Stimulated activated CD8-positive, alpha-beta memory T cell treated with anti-CD3 and anti-CD28 coated beads, Interleukin-2, amount 100 ng/mL, for 1 hour (primary cell): ENCODE measurements around the gene HDAC4.
"Not testable (repeated sequence)": the region's sequence is repeated elsewhere in the genome, so short reads cannot be mapped to it uniquely, and the experiment has no call there.

ENCODE experiments used
- DNase-seq, 2 donors: peaks; one replicate each; pipeline ENCODE4 v3.0.0-alpha.2; 2020; ENCODE audit warnings: low read depth in 2 of 2

HDAC4 gene

DNA sequence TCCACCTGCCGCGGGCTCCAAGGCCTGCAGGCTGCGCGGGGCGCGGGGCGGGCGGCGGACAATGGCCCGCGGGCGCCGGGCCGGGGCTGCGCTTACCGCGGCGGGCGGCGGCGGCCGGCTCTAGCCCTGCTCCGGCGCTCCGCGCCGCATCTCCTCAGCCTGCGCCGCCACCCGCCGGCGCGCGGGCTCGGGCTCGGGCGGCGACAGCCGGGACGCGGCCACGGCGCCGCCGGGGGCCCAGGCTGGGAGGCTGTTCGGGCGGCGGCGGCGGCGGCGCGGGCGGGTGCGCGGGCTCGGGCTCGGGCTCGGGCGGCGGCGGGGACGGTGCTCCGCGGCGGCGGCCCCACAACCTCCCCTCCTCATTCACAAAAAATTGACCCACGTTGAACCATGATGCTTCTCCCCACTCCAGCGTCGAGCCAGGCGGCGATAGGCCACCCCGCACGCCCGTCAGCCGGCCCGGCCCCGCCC, at the start of gene HDAC4:
HDAC4 (minus strand) TSS at position 425 of the 471 bp plus-strand sequence. CDS start 48,321 bp downstream, outside the sequence.
- DNase-seq = no peak

DNA sequence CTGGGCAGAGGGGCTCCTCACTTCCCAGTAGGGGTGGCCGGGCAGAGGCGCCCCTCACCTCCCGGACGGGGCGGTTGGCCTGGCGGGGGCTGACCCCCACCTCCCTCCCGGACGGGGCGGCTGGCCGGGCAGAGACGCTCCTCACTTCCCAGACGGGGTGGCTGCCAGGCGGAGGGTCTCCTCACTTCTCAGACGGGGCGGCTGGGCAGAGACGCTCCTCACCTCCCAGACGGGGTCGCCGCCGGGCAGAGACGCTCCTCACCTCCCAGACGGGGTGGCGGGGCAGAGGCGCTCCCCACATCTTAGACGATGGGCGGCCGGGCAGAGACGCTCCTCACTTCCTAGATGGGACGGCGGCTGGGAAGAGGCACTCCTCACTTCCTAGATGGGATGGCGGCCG, 48.6 kb upstream of the HDAC4 start:
- not testable (repeated sequence) for DNase-seq

DNA sequence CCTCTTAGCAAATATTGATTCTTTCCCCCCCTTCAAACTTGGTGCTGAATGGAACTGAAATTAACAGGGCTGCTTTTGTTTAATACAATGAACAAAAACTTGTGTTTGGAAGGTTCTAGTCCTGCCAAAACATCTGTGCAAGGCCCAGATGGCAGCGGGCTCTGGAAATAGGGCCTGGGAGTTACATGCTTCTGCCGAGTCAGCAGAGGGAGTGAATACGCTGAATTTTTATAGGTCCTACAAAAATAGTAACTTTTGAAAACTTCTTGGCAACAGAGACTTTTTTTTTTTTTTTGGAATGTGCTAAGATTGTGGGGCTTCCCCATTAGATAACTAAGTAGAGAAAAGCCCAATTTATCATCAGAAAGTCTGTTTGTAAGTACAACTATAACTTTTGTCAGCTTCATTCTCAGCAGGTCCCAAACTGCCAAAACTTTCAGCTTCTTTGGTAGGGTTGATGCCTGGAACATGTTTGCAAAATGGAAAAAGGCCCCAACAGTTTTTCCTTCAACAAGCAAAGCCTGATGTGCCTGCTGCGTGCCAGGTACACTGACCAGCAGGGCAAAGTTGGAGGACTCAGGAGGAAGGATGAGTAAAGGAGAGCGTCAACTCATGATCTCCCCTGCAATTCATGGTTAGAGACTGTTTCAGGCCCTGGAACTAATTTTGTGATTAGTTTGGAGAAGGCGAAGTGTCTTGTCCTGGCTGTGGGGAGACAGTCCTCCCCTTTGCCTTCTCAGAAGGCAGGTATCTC, 45.1 kb upstream of the HDAC4 start:
- DNase-seq = no peak

DNA sequence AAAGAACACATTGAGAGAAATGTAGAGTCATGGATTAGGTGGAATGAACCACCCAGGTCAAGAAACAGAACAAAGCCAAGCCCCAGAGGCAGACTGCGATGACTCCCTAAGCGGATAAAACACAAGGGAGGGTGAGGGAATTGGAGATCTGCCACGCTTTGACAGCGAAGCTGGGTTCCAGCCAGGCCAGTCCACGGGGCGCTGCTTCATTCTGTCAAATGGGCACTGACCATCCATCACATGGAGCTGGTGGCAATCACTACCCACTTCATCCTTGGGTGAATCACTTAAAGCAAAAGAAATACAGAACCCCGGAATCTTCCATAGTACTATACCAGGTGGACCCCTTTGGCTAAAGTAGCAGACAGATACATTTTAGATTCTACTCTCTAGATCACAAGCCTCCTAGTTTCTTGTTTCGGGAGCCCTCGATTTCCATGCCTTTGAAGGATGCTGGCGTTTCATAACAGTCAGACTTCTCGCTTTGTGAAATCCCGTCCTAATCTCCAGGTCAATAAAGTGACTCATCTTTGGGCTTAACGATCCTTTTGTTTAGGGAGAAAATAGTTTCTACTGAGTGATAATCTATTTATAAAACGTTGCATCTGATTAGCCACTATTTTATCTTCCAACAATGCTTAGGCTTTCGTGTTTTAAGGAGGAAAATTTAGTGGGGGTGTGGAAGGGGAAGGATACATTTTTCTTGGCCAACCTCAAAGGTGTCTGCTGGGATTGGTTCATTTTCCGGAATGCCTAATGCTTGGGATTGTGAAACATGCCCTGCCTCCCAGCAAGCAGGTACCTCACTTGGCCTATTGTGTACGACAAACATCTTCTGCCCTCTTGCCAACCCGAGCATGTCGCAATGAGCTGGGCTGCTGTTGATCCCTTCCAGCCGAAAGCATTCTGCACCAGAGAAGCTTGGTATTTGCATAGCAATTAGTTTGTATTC, 44.1 kb upstream of the HDAC4 start:
- DNase-seq = no peak

DNA sequence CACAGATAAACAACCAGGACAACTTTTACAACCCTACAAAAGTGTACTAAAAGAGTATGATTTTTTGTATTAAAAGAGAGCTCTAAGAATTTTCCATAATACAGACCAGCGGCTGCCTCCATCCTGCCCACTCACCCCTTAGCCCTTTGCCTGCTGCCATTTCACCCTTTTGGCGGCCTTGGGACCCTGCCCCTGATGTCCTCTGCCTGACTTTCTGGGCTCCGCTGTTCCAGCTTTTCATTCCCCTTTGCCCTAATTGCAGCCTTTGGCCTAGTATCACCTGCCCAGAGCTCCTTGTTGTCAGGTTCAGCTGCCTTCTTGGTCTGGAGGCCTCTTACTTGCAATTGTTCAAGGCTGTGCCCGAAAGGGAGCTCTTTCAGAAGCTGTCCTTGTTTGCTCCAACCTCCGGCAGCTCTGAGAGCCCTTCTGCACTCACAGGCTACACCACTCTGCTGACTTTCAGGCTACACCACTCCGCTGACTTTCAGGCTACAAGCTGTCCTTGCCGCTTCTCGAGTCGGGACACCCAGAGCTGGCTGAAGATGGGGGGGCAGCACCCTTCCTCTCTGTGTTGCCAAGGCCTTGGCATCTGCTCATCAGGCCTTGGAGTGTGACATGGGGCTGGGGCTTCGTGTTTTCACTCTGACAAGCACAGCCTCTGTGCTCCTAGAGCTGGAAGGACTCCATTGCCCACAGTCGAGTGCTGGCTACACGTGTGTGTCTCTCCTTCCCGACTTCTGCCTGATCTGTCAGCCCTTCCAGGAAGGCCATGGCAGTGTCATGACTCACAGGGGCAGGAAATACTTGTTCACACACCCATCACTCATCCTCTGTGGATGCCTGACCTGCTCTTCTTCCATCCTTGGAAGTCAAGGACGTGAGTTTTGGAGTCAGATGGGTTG, 43.1 kb upstream of the HDAC4 start:
- DNase-seq = no peak

DNA sequence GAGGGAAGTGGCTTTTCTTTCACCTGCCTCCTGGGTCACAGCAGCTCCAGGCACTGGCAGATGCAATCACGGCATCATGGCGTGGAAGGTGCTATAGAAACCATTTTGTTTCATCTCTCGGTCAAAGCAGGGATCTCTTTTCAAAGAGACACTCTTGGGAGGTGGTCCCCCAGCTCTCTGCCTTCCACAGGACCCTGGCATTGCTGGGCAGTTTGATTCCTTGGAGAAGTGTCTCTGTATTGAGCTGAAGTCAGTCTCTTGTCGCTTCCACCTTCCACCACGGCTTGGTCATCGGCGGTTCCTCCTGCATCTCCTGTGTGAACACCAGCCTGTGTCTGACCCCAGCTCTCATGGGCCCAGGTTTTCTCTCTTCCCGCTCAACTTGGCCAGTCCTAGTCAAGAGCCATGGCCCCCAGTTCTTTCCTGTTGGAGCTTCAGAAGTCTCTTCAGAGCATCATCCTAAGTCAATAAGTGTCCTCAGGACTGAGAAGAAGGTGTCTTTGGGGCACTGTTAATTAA, 42.3 kb upstream of the HDAC4 start:
- no peak for DNase-seq

DNA sequence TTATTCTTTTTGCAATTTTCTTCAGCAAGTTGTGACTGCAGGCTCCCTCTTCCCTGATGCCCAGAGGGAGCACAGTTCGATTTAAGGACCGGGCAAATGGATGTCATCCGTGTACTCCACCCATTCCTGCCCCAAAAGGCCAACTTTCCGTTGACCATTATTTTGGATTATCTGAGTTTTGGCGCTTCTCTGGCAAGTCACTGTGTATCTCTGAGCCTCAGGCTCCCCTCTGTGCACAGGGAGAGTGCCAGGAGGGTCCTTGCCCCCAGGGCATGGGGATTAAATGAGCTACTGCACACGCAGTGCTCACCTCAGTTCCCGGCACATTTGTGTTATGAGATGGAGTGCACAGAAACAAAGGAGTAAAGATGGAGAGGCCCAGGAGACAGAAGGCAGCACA, 41.4 kb upstream of the HDAC4 start:
- DNase-seq = no peak

DNA sequence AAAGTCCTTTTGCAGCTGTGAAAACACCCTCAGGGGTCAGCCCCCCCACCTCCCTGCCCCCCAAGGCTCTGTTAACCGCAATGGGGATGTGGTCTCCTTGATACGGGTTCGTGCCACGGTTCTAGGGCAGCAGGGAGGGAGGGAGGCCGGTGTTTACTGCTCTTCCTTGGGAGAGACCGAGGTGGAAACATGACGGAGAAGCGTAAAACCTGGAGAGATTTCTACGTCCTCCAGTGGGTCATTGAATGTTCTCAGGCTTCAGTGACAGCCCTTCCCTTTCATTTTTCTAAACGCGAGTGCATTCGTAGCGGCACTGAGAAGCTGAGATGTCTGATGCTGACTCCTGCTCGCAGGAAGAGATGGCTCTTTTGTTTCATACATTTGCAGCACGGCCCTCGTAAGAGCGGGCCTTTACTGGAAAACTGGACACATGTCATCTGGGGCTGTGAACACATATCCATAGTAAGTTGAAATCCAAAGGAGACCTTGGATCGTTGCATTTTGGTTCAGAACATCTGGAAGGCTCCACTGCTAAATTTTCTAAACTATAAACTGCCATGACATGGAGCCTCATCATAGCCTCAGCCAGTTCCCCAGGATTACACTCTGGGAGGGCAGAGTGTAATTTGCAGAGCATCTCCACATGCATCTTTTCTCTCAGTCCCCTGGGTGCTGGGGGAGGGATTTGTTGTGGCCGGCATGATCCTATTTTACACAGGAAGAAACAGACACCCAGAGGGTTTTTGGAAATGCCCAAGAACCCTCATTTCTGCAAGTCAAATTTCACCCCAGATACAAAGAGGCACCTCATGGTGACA, 40.6 kb upstream of the HDAC4 start:
- DNase-seq = no peak

DNA sequence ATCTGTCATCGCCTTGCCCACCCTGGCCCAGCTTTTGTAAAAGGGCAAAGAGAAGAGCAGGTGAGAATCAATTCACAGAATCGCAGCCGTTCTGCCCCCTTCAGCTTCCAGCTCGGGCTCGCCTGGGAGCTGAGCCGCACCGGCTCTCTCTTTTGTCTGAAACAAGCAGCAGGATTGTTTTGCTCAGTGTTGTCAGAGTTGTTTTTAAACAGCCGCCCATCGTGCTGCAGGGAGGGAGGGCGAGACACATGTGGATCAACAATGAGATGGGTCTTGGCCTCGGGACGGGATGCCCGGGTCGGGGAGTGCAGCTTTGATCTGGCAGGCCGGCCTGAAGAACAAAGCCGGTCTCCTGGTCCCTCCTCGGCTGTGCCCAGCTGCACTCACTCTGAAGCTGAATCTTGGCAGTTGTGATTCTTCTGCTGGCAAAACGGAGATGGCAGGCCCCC, 39.7 kb upstream of the HDAC4 start:
- no peak for DNase-seq

DNA sequence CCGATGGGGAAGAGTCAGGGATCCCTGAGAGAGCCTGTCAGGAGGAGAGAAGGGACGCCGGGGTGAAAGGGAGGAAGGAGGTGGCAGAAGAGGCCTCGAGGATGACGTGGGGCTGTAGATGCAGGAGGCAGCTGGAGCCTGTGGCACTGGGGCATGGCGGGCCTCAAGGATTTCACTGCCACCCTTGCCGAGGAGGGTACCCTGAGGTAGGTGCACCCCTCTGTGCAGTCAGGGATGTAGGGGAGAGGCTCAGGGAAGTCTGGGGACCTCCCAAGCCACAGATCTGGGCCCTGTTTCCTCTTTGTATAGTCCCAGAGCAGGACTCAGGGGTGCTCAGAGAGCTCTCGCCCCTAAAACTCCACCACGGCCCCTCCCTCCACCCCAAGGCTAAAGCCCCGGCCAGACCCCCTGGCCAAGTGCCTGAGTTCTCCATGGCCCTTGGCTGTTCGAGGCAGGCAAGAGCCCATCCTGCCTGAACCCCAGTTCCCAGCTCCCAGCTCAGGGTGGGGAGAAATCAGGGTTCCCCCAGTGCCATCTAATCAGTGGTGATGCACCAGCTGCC, 39.0 kb upstream of the HDAC4 start:
- DNase-seq = no peak

DNA sequence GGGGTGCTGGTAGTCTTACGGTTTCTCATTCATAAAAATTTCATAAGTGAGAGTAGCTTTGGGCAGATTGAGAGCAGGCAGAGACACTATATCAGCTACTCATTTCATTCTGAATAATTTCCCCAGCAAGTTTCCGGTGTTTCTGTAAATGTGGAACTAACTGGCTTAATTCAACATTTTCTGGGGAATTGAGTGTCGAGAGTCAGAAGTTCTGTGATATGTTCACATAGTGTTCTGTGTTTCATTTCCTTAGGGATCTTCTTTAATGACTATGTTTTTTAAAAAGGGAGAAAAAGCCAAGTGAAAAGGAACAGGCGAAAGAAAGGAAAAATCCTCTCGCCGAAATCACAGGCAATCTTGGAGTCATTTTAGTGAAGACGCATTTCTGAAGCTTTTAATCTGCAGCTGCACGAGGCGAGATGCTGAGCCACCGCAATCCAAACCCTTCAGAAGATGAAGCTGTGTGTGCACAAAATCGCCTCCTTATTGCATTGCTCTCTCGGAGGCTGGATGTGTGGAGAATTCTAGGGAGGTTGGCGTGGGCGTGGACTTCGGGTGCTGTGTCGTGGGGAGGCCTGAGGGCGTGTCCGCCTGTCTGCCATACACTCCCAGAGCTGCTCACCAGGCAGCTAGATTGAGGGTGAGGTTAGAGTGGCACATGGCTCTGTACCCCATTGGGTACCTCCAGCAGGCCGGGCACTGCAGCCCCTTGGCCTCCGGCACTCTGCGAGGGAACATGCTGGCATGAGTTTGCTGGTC, 38.4 kb upstream of the HDAC4 start:
- DNase-seq = no peak

DNA sequence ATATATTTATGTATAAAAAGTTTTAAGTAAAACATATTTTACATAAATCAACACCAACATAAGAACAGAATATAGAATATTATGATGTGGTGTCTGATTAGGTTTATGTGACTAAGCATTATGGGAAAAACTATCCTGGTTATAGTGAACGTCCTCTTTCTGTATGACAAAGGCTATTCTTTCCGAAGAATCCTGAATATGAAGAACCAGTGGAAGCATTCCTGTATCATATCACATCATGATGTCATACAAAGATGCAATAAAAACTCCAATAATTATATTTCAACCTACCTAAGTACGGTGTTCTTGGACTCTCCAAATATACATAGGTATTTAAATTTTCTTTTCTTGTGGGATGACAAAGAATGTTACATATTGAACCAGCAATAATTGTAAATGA, 37.5 kb upstream of the HDAC4 start:
- no peak for DNase-seq

DNA sequence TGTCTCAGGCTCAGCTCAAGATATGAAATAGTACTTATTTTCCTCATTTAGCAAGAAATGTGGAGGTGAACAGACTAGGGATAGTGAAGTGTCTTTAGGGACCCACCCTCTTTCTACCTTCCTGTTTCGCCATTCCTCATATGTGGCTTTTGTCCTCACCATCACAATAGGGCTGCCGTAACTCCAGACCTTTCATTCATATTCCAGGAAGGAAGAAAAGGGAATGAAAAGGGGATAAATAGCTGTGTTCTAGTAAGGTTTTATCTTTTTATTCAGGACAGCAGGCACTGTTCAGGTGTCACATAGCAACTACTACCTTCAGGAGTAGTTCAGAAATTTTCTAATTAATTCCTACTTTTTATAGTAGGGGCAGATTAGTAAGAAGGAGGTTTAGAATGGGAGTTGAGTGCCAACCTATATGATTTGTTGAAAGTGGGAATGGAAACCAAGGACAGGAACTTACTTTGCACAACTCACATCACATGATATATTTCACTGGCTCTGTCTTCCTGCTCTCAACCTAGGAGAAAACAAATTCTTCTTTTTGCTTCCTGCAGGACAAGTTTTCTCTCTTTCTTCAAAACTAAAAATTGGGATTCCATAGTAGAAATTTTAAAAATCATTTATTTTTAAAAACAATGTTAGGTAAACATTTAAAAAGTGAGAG, 36.0 kb upstream of the HDAC4 start:
- DNase-seq = no peak

DNA sequence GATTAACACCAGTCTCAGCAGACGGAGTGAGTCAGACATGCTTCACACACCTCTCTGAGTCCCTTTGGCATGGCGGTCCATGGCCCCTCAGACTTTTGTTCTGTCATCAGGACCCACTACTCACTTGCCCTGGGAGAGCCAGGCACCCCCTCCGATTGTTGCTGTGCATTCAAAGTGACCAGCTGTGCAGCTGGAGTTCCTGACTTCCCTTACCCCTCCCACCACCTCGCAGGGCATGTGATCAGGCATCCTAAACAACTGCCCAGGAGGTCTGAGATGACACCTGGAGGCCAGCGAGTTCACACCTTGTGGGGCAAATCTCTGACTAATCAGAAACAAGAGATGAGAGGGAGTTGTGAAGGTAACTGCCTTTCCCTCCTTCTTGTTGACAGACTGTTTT, 35.3 kb upstream of the HDAC4 start:
- no peak for DNase-seq

DNA sequence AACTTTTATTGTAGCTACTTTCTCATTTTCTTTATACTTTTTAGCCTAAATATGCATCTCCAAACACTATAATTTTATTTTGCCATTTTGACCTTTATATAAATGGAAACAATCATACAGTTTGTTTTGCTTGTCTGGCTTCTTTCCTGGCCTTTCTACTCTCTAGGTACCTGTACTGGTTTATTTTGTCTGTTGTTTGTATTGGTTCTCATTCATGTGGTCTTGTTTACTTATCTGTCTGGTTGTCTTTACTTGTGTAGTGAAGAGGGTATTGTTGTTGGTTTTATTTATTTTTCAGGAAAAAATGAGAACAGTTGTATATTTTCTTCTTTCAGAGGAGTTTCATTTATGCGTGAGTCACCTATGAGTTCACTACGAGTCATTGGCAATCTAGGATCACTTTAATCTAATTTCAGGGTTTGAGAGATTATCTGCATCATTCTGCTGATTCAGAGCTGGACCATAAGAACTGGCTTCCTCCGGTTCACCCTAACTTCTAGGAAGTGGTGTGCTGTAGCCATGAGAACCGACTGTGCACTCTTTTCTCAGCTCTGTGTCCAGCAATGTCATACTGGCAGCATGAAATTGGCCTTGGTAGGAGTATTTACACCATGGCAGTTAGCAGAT, 33.1 kb upstream of the HDAC4 start:
- no peak for DNase-seq

DNA sequence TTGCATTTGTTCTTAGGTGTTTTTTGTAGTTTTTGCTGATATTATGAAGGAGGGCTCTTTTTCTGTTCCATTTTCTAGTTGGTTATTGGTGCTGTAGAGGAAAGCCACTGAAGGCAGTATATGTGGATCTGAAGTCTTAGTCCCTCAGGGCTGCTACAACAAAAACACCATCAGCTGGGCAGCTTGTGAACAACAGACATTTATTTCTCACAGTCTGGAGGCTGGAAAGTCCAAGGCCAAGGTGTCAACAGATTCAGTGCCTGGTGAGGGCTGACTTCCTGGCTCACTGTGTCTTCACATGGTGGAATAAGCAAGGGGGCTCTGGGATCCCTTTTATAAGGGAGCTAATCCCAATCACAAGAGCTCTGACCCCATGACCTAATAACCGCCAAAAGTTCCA, 31.4 kb upstream of the HDAC4 start:
- DNase-seq = no peak

DNA sequence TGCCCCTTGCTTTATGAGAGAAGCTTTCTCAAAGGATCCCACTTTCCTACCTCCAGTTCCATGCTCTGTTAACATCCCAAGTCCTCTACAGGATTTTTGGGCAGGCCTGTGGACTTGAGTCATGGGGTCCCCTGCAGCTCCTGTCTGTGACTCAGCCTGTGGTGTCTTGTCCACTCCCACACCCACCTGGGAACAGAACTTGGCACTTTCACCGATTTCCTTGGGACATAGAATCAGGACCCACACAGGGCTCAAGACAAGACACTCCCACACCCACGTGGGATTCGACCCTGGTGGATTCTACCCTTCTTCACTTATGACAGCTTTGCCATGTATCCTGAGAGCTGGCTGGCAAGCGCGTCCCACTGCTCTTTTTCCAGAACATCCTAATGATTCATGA, 30.7 kb upstream of the HDAC4 start:
- DNase-seq = no peak
